NCI-H1694 treated with DMSO at 0.1 percent for 48 hours (cell line): ENCODE data around the gene PSMC1.

Source experiments
- DNase-seq: peaks from one replicate; lab custom pipeline; 2025; lab: John Stamatoyannopoulos, UW

Gene PSMC1

GRCh38 chr14:90276646-90277367 is 20.5 kb downstream of the PSMC1 start:
- no peak for DNase-seq

DNA sequence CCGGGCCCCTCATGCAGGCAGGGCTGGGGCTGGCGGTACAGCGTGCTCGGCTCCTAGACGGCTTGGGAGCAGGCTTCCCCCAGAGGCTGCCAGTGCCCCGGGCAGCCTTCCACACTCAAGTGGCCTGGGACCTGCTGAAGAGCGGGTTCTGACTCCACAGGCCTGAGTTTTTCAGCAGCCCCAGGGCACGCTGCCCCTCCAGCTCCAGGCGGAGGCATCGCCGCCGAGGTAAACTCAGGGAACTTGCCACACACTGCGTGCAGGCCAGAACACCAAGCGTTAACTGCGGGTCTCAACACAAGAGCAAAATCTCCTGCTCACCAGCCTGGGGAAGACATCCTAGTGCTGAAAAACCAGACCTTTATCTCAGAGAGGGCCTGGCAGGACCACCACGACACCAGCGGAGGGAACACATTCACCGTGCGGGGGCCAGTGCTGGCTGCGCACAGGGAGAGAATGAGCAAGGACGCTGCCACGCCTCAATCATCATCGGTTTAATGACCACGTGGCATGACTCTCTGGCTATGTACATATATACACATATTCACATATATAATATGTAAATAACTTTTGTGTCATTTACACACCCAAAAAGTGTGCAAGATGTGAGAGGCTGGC is 21.3 kb downstream of the PSMC1 start:
- no peak for DNase-seq

GRCh38 chr14:90278199-90279175 is 22.1 kb downstream of the PSMC1 start:
- DNase-seq: no peak

- no peak for DNase-seq
These were observed 23.7 kb downstream of the PSMC1 start for GRCh38 chr14:90280096-90280495.

GRCh38 chr14:90281261-90281660 is 24.9 kb downstream of the PSMC1 start:
- DNase-seq: no peak

- no peak for DNase-seq
These were observed 25.4 kb downstream of the PSMC1 start for GRCh38 chr14:90281756-90282155.

DNA sequence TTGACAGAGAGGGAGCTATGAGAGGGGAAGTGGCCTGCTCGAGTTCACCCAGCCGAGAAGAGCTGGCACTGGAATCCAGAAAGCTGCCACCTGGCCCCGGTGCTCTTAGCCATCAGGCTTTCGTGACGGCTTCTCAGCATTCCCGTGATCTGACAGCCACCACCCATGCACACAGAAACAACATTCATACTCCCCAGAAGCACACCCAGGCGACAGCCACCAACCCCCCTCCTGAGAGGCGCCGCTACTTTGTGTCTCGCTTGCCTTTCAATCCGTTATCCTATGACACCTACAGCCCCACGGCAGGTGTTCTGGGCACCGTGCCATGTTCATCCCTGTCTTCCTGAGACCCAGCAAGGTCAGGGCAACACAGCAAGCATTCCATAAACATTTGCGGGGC is 31.4 kb downstream of the PSMC1 start:
- DNase-seq: no peak

GRCh38 chr14:90288651-90289355 is 32.5 kb downstream of the PSMC1 start:
- peak; percentile 80 for DNase-seq

DNA sequence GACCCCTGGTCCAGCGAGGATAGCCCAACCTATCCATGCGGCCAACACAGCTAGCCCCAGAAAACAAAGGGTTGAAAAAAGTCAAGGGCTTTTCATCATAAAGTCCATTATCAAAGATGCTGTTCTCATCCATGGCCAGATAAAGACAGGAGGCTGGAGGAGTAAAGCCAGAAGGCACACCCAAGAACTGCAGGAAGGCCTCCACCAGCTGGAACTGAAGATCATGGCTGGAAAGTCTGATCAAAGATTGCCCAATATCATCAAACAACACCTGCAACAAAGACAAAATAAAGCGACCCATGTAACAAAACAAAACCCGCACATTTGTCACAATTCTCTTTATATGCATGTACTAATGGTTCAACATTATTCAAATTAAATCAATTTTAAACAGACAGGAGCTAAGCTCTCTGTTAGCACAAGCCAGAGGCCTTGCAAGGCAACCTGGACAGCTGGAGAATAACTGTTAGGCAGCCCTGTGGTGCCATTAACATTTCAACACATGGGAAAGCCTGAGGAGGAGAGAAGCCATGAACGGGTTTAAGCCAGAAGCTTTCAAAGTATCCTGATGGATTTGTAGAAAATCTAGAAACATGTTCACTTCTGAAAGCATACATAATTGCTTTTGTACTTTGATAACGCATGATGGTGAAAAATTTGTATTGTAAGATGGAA is 34.1 kb downstream of the PSMC1 start:
- no peak for DNase-seq

DNA sequence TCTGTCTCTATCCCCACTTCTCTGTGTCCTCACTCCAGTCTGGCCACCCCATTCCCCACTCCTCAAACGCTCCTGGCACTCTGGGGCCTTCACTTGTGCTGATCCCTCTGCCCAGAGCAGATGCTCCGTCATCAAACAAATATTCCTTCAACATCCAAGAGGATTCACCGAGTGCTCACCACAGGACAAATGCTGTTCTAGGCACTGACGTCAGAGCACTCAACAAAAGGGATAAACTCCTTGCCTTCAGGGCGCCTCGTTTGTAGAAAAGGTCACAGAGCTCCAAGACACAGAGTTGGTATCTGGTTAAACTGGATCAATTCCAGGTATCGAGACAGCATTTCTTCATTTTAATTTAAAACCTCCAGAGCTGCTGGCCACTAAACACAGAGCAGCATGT is 35.3 kb downstream of the PSMC1 start:
- no peak for DNase-seq

GRCh38 chr14:90293766-90294730 is 37.7 kb downstream of the PSMC1 start:
- DNase-seq: no peak

GRCh38 chr14:90294872-90295271 is 38.5 kb downstream of the PSMC1 start:
- no peak for DNase-seq

GRCh38 chr14:90295870-90296516 is 39.6 kb downstream of the PSMC1 start:
- DNase-seq: no peak

- no peak for DNase-seq
These were observed 40.3 kb downstream of the PSMC1 start for GRCh38 chr14:90296641-90297040.

DNA sequence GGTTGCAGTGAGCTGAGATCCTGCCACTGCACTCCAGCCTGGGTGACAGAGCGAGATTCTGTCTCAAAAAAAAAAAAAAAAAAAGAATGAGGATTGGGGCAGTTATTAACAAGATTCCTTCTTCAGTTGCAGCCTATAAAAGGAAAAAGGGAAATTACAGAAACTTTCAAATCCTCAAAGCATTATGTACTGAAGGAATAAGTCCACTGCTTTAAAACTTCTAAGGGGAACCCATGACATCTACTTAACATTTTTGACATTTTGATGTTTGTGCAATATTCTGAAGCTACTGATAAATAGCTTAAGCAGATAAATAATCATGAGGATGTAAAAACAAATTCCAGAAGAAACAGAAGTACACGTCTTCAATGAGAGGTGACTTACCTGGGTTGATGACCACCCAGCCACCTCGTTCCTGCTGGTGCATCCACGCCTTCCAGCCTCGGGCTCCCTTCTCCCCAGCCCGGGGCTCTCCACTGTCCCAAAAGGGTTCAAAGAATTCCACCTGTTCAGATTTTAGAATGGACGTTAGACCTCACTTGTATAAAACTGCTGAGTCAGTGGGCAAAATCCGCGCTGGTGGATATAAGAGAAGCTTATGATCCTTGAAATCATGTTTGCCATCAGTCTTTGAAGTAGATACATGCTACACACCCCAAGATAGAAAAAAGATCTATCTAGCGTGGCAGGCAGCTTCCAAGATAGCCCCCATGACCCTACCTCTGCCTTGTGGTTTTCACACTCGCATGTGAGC is 41.7 kb downstream of the PSMC1 start:
- DNase-seq: no peak

DNA sequence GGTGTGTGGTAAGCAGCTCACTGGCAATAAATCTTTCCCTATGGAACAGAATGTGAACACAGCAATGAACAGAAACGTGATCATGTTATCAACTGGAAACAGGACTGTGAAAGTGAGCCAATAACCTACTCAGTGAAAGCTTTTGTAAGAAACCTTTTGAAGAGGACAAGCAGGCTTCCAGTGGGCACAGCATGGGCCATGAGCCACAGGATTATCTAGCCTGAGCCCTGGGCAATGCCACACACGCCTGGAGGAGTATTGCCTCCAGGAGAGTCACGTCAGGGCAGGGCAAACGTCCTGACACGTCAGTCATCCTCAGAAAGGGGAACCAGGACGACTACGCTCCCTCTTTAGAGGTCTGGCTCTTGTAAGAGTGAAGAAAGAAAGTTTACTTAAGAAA is 43.1 kb downstream of the PSMC1 start:
- DNase-seq: no peak

GRCh38 chr14:90300611-90301047 is 44.3 kb downstream of the PSMC1 start:
- DNase-seq: no peak

DNA sequence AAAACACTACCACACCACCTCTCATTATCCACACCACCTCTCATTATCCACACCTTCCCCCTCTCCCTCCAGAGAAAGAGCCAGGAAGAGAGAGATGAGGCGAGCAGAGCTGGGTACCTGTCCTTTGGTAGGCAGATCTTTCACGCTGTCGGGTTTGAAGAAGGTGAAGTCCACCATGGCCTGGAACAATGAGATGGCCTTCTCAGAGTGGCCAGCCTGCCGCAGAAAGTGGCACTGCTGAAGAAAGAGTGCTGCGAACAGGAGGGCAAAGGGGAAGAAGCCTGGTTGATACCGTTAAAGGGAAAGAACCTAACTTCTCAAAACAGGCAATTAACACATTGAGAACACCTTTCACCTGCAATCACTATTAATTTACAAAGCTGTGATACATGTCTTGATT is 44.8 kb downstream of the PSMC1 start:
- no peak for DNase-seq

DNA sequence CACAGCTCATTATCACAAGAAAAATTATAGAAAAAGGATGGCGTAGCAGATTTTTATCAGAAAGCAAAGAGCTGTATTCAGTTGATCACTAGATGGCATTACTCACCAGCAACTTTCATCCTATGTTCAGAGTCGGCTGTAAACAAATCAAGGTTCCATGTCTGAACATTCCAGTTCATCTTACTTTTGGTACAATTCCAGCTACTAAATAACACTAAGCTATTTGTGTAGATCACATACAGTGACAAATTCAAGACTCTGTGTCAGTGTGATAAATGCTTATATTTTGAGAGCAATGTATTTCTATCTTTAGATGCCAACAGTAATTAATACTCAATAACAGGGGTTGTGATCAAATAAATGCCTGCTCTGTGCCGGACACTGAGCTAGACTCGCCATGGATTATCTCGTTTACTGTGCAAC is 45.3 kb downstream of the PSMC1 start:
- DNase-seq: peak; percentile 91
